HG03066 (cell line): ENCODE data around the gene TMEM44.
"Not testable (repeated sequence)": the region's sequence is repeated elsewhere in the genome, so short reads cannot be mapped to it uniquely, and the experiment has no call there.

ENCODE experiments used
- ATAC-seq: cut with Tn5 transposase; IDR thresholded peaks from one replicate; pipeline ENCODE4 v1.9.1; 2021; ENCODE audit warnings: low read depth; ENCODE audit not compliant: unreplicated experiment

The TMEM44 gene

GRCh38 chr3:194559530-194559929, 73.7 kb downstream of the TMEM44 start:
- ATAC-seq, result no peak

- no peak for ATAC-seq
These were observed 76.8 kb downstream of the TMEM44 start for GRCh38 chr3:194556086-194557056.

GRCh38 chr3:194555175-194556062, 77.8 kb downstream of the TMEM44 start:
- ATAC-seq, result no peak

GRCh38 chr3:194554473-194555123, 78.6 kb downstream of the TMEM44 start:
- no peak for ATAC-seq

- ATAC-seq, result no peak
These were observed 80.8 kb downstream of the TMEM44 start for GRCh38 chr3:194552327-194552949.

GRCh38 chr3:194549853-194550252, 83.4 kb downstream of the TMEM44 start:
- ATAC-seq, result no peak

- no peak for ATAC-seq
These were observed 84.6 kb downstream of the TMEM44 start for GRCh38 chr3:194548346-194549321.

- no peak for ATAC-seq
These were observed 86.2 kb downstream of the TMEM44 start for GRCh38 chr3:194547042-194547441.

- ATAC-seq, result not testable (repeated sequence)
These were observed 87.7 kb downstream of the TMEM44 start for GRCh38 chr3:194545538-194545937.

GRCh38 chr3:194543550-194543949, 89.7 kb downstream of the TMEM44 start:
- no peak for ATAC-seq

GRCh38 chr3:194541483-194541882, 91.7 kb downstream of the TMEM44 start:
- no peak for ATAC-seq

- no peak for ATAC-seq
These were observed 92.8 kb downstream of the TMEM44 start for GRCh38 chr3:194540274-194540905.

GRCh38 chr3:194539498-194539897, 93.7 kb downstream of the TMEM44 start:
- no peak for ATAC-seq

- ATAC-seq, result no peak
These were observed 95.4 kb downstream of the TMEM44 start for GRCh38 chr3:194537732-194538247.
